KOPT-K1 (cell line): ENCODE measurements around the gene OR4F6.
"Not testable (repeated sequence)": the region's sequence is repeated elsewhere in the genome, so short reads cannot be mapped to it uniquely, and the experiment has no call there.

ENCODE experiments used
- H3K27ac ChIP-seq: fragments of 200-600 bp; sonication (generic); 2 replicates; pipeline ENCODE4 v1.5.1; 2016; ENCODE audit warnings: antibody characterized with exemption, mild to moderate bottlenecking, low read depth, low read length; ENCODE audit not compliant: poor library complexity, severe bottlenecking
- H3K36me3 ChIP-seq: fragments of 200-600 bp; sonication (generic); 2 replicates; pipeline ENCODE4 v1.5.1; 2017; ENCODE audit warnings: antibody characterized with exemption, mild to moderate bottlenecking, low read length, moderate library complexity; ENCODE audit not compliant: insufficient read depth
- H3K9me3 ChIP-seq: fragments of 200-600 bp; sonication (generic); 2 replicates; pipeline ENCODE4 v1.5.1; 2017; ENCODE audit warnings: antibody characterized with exemption, low read length, mild to moderate bottlenecking; ENCODE audit not compliant: insufficient read depth, poor library complexity, severe bottlenecking

Gene OR4F6, protein sequence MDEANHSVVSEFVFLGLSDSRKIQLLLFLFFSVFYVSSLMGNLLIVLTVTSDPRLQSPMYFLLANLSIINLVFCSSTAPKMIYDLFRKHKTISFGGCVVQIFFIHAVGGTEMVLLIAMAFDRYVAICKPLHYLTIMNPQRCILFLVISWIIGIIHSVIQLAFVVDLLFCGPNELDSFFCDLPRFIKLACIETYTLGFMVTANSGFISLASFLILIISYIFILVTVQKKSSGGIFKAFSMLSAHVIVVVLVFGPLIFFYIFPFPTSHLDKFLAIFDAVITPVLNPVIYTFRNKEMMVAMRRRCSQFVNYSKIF

DNA sequence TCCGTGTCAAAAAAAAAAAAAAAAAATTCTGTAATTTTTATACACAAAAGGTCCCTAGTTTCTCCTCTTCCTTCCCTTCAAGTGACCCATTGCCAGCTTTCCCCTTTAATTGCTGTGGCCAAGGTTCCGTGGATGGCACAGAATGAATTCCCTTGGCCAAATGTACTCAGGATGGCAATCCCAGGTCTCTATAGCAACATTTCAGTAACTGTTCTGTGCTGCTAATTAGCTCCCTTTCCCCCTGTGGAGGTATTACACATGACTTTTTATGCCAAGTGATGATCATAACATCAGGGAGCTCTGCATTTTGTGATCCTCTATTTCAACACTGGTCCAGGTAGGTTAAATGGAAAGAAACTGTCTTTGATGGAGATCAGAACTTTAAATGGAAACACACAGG, at the start of gene OR4F6:
OR4F6 (plus strand) TSS at position 301 of the 400 bp plus-strand sequence. CDS start 2,211 bp downstream, outside the sequence.
- H3K27ac ChIP-seq: no peak within 1 kb of the TSS
- H3K36me3 ChIP-seq: no peaks in the 10 kb centered on the region
- H3K9me3 ChIP-seq: no peaks in the 10 kb centered on the region

DNA sequence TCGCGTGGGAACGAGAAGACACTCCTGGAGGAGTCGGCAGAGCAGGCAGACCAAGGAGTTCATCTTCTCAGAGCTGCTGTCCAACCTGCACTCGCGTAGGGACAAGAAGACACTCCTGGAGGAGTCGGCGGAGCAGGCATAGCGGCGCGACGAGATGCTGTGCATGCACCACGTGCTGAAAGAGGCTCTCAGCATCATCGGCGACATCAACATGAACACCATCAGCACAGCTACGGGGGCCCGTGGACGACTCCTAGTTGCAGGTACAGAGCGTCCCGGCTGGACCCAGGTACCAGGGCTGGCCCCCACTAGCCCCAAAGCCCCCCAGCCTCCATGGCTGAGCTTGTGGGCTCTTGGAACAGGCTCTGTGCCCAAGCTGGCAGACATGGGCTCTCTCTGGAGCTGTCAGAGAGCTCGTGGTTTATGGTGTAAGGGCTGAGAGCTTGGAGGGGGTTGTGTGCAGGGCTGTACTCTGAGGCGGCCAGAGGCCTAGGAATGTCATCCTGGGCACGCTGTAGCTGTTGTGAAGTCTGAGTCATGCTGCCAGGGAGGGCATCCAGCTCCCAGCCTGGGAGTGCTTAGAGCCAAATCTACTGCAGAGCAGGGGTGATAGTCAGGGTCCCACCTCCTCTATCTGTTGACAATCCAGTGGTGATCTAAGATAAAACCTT, 38.5 kb upstream of the OR4F6 start:
- not testable (repeated sequence) for H3K27ac ChIP-seq, H3K9me3 ChIP-seq, H3K36me3 ChIP-seq

DNA sequence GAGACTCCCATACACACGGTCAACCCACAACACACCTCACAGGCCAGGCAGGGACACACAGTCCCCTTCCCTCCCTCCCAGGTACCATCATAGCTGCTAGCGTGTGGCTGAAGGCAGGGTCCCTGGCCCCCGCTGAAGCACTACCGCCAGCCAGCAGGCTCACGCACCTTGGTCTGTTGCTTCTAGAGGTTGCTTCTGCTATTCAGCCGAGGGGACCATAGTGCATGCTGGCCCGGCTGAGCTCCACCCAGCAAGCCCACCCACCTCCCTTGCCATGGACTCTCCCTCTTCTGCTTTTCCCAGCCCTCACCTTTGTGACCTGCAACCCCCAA, 38.0 kb upstream of the OR4F6 start:
- H3K36me3 ChIP-seq, H3K27ac ChIP-seq: not testable (repeated sequence)

DNA sequence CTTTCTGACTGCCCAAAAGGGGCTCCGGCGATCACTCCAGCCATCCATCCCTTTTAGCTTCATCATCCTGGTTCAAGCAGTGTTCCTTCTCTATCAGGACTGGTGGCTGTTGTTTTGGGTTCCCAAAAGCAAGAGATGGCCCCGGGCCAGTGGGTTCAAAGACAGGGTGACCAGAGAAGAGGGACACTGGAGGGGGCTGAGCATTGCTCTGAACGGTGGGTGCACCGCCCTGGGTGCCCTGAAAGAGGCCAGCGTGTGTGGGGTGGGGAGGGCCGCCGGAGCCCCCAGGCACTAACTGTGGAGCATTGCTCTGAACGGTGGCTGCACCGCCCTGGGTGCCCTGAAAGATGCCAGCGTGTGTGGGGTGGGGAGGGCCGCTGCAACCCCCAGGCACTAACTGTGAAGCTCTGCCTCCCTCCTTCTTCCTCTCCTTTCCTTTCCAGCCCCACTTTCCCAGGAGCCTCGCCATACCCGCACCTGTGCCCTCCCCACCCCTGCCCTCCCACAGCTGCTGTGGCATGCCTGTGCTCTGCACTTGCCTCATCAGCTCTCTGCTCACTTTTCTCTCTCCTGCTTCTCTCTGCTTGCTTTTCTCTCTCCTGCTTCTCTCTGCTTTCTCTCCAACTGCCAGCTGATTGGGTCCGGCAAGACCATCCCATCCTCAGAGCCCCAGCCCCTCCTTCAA, 37.4 kb upstream of the OR4F6 start:
- H3K36me3 ChIP-seq: no peaks in the 10 kb centered on the region
- H3K9me3 ChIP-seq: no peaks in the 10 kb centered on the region
- no peak overlapping the region for H3K27ac ChIP-seq

More for the DNA sequence above, 38.0 kb upstream of the OR4F6 start:
- not testable (repeated sequence) for H3K9me3 ChIP-seq

DNA sequence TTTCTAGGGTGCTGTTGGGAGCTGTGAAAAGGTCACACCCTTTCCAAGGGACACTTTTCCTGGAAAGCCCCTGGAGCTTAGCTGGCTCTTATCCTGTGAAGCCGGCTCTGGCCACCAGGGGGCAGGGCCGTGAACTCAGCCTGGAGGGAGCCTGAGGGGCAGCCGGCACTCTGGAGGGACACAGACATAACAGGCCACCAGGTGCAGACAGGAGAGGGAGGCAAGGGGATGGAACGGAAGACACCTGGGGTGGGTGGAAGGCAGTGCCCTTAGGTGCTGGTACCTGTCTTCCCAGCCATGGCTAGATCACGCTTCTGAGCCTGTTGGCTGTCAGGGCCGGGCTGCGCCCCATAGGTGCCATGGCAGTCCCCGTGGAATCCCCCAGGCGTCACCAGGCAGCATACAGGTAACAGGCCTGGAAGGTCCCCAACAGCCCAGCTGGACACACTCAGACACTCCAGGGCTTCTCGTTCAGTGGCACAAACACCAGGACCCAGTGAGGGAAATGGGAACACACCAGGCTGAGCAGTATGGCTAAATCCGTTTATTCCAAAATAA, 36.1 kb upstream of the OR4F6 start:
- not testable (repeated sequence) for H3K9me3 ChIP-seq, H3K27ac ChIP-seq, H3K36me3 ChIP-seq

DNA sequence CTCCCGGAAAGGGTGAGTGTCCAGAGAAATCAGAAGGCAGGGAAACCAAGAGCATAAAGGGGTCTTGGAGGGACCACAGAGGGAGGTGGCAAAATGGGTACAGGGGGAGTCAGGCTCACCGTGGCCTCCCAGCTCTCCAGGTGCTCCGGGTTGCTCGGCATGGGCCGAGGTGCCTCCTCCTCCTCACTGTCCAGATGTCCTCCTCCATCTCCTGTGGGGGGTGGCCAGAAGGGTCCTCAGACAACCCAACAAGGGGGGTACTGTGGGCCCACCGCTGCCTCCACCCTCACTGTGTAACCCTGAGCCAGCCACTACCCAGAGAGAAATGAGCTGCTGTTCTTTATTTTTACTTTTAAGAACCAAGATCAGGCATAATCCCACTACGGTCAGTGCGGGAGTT, 30.4 kb upstream of the OR4F6 start:
- no peaks in the 10 kb centered on the region for H3K9me3 ChIP-seq
- no peaks in the 10 kb centered on the region for H3K36me3 ChIP-seq
- H3K27ac ChIP-seq: no peak overlapping the region

DNA sequence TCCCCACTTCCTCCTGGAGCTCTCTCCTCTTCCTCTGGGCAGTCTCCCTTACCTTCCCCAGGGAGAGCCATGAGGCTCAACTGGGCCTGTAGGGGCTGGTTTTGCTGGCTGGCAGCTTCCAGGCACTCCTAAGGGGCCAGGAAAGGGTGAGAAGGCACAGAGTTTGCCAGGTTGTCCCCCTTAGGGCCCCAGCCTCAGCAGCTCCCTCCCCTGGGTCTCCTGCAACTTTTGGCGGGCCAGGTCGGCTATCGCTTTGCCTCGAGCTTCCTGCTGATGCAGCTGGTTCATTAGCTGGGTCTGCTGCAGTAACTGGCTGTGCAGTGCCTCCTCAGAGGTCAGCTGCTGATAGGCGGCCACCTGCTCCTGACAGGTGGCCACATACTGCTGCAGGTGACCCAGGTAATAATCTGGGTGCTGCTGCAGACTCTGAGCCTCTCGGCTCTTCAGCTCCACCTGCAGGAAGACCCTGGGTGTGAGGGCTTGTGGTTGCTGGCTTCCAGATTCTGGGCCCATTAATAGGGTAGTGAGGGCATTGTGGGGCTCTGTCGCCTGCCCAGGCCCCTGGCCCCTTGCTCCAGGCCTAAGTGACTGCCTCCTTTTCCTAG, 29.7 kb upstream of the OR4F6 start:
- Histone ChIP-seq H3K27ac (no peak overlapping the region), H3K36me3 (no peaks in the 10 kb centered on the region), H3K9me3 (no peaks in the 10 kb centered on the region)

DNA sequence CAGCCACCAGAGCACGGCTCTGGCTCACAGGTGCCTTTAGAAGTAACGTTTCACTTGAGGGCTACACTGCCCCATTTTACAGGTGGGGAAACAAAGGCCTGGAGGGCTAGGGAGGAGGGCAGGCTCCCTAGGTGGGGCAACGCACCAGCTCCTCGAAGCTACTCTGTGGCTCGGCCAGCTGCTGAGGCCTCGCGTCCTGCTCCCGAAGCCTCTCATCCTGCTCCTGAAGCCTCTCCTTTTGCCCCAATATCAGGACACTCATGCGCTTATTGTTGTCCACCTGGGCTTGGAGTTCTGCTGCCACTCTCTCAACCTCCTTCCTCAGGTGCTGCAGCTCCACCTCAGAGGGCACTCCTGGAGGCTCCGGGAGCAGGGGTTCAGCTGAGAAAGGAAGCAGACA, 28.2 kb upstream of the OR4F6 start:
- Histone ChIP-seq H3K36me3 (no peaks in the 10 kb centered on the region), H3K27ac (no peak overlapping the region)

DNA sequence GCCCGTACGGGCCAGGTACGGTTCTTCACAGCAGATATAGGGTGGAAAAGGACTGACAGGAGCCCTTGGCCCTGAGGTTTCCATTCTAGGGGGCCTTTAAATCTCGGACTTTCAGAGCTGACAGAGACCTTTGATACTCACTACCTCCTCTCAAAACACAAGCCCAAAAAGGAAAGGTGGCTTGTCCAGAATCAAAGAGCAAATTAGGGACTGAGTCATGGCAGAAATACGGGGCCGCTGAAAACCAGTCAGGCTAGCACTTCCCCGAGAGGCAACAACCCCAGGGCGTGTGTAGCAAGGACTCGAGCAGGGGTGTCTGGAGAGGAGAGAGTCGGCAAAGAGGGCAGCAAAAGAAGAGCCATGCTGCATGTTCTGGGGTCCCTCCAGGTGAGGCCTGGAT, 24.7 kb upstream of the OR4F6 start:
- H3K36me3 ChIP-seq, H3K27ac ChIP-seq, H3K9me3 ChIP-seq: not testable (repeated sequence)

More for the DNA sequence above, 28.2 kb upstream of the OR4F6 start:
- H3K9me3 ChIP-seq: no peaks in the 10 kb centered on the region

DNA sequence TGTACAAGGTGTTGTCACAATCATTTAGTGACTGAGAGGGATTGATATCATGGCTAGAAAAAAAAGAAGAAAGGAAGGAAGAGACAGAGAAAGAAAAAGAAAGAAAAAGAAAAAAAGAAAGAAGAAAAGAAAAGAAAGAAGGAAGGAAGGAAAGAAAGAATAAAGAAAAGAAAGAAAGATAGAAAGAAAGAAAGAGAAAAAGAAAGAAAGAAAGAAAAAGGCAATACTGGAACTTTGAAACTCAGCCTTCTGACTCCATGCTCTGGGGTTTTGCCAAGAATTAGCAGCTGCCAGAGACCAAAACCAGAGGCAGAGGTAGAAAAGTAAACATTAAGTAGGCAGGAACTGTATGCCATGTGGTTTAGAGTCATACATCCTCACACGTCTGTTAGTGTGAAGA, 23.1 kb upstream of the OR4F6 start:
- not testable (repeated sequence) for H3K9me3 ChIP-seq, H3K36me3 ChIP-seq, H3K27ac ChIP-seq

DNA sequence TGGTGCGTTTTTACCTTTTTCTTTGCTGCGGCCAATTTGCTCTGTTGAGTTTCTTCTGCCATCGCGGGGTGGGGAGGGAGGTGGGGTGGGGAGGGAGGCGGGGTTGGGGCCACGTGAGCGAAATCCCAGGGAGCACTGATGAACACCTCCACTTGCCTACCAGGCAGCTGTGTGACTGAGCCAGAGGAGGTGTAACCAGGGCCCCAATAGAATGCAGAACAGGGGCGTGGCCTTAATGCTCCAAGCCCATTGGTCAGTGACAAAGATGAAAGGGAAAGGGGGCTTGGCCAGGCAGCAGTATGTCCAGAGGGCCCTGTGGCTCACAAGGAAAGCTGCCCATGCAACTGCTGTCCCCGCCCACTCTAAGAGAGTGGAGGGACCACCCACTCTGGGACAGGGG, 21.4 kb upstream of the OR4F6 start:
- no peaks in the 10 kb centered on the region for H3K36me3 ChIP-seq
- no peaks in the 10 kb centered on the region for H3K9me3 ChIP-seq
- H3K27ac ChIP-seq: no peak overlapping the region

DNA sequence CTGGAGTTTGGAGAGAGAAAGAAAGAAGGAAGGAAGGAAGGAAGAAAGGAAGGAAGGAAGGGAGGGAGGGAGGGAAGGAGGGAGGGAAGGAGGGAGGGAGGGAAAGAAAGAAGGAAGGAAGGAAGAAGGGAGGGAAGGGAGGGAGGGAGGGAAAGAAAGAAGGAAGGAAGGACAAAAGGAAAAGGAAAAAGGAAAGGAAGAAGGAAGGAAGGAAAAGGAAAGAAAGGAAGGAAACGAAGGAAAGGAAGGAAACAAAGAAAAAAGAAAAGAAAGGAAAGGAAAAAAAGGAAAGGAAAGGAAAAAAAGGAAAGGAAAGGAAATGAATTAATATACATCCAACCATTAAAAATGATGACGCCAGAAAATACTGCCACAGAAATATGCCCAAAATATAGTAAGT, 18.7 kb upstream of the OR4F6 start:
- Histone ChIP-seq H3K36me3 (no peaks in the 10 kb centered on the region), H3K9me3 (no peaks in the 10 kb centered on the region), H3K27ac (no peak overlapping the region)

DNA sequence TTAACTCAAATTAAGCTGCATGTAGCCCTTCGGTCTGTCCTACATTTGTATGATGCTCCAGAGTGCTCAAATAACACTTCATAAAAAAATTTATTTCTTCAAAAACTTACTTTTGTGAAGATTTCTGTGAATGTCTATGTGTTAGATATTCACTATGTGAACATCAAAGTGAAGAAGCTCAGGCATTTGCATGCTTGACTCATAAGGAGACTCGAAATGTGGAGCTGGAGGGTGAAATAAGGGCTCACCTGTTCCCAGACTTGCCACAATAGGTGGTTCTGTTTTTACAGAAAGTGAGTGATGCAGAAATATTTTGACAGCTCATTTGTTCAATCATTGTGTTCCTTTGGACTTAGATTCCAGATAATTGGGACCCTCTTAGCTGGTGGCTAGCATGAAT, 16.9 kb upstream of the OR4F6 start:
- H3K36me3 ChIP-seq, H3K9me3 ChIP-seq, H3K27ac ChIP-seq: not testable (repeated sequence)

DNA sequence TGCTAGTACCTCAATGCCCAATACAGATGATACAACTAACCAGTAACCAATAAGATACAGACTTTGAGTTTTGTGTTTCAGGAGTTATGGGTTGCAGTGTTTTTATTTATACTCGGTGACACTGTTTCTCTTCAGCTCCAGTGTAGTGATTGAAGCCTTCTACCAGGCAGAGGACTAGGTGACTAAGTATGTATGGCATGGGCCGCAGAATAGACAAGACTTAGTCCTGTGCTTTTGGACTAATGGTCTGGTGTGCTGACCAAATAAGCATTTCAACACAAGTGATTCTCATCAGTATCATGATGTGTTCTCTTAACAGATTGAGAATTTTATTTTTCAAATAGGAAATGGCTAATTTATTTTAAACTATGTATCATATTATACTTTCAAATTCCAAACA, 15.3 kb upstream of the OR4F6 start:
- not testable (repeated sequence) for H3K27ac ChIP-seq, H3K36me3 ChIP-seq

DNA sequence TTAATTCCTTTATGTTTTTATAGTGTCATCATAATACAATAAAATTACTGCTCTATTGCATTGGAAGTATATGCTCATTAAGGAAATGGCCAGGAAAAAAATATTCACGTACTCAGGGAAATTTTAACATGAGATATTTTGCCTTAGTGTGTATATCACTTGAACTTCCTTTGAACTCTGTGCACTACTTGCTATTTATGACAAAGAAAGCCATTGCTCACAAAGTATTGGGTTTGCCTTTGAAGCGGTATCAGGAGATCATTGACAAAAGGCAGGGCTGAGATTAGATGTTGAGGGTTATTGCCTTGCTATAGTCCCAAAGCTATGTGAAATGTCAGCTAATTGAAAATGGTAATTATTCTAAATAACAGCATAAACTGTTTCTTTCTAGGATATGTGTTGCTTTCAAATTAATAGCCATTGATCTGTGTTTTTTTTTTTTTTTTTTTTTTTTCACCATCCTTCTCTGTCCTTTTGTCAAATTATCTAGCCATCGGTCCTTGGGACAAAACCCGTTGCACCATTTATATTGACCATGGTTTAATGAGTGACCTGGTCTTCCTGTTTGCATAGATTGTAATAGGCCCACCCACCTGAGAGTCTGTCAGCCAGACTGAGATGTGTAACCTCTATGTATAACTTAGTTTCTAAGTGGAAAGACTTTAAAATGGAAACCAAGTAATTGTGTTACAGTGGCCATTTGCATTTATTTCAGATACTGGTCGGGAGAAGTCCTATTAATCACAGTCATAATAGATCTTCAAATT, 14.6 kb upstream of the OR4F6 start:
- not testable (repeated sequence) for H3K27ac ChIP-seq, H3K9me3 ChIP-seq, H3K36me3 ChIP-seq

More for the DNA sequence above, 15.3 kb upstream of the OR4F6 start:
- not testable (repeated sequence) for H3K9me3 ChIP-seq
